GM10248 (cell line): ENCODE results near the gene IRAG1.
A peak's percentile ranks its signal among the peaks of the same experiment; 100 is the strongest.

Experiments
- CTCF ChIA-PET: fragments of 300-600 bp; sonication (Branson Sonifier 250); formaldehyde crosslinking; extraction: SDS; loops from one replicate; lab custom pipeline; 2021; ENCODE audit warnings: antibody characterized with exemption; lab: Yijun Ruan, JAX
- POLR2A ChIA-PET: fragments of 350-650 bp; sonication (Branson Sonifier 250); formaldehyde crosslinking; extraction: SDS; loops from one replicate; lab custom pipeline; 2020; ENCODE audit warnings: antibody characterized with exemption; lab: Yijun Ruan, JAX
- DNase-seq: peaks from one replicate; pipeline ENCODE4 v3.0.0; 2012; ENCODE audit errors: extremely low spot score
- CTCF ChIP-seq: IDR thresholded peaks from 2 replicates; pipeline ENCODE4 v1.5.1; 2012; ENCODE audit warnings: mild to moderate bottlenecking, low read depth; ENCODE audit errors: extremely low read depth, missing control alignments, control extremely low read depth

Gene IRAG1

GRCh38 chr11:10728789-10729472 lies 35.4 kb upstream of the IRAG1 start:
- POLR2A ChIA-PET: no interaction called here

GRCh38 chr11:10728154-10728553 lies 34.6 kb upstream of the IRAG1 start:
- POLR2A ChIA-PET: no interaction called here
- DNase-seq: no peak

More at GRCh38 chr11:10728789-10729472, 35.4 kb upstream of the IRAG1 start:
- no peak for DNase-seq
- CTCF ChIA-PET: interaction anchor here (1.9 to 2.7 kb wide), 2 partner anchors 9 to 323 kb away, joined by 7 to 13 read pairs; no protein-coding TSS in a partner anchor
- no peak for TF ChIP-seq CTCF

GRCh38 chr11:10727146-10727851 lies 33.7 kb upstream of the IRAG1 start:
- CTCF ChIA-PET: interaction anchor here (0.9 to 2.7 kb wide), 9 partner anchors 10 to 325 kb away, joined by 3 to 13 read pairs (median 4); no protein-coding TSS in a partner anchor
- no peak for TF ChIP-seq CTCF

More at GRCh38 chr11:10728154-10728553, 34.6 kb upstream of the IRAG1 start:
- TF ChIP-seq CTCF: no peak
- CTCF ChIA-PET: interaction anchor here (0.9 to 2.7 kb wide), 9 partner anchors 9 to 326 kb away, joined by 3 to 13 read pairs (median 4); no protein-coding TSS in a partner anchor

GRCh38 chr11:10725907-10726253 lies 32.3 kb upstream of the IRAG1 start:
- peak; percentile 31 for DNase-seq
- no peak for TF ChIP-seq CTCF
- ChIA-PET POLR2A (no interaction called here), CTCF (interaction anchor here (1.0 to 1.8 kb wide), 2 partner anchors 185 to 312 kb away, joined by 3 to 5 read pairs; partner anchors contain the start of gene RNF141)

More at GRCh38 chr11:10727146-10727851, 33.7 kb upstream of the IRAG1 start:
- POLR2A ChIA-PET: no interaction called here
- DNase-seq: no peak

- ChIA-PET CTCF (interaction anchor here (1.3 to 1.8 kb wide), 4 partner anchors 12 to 312 kb away, joined by 4 to 6 read pairs (median 5); no protein-coding TSS in a partner anchor), POLR2A (no interaction called here)
- DNase-seq: no peak
- no peak for TF ChIP-seq CTCF
Measured at GRCh38 chr11:10725114-10725906, 31.8 kb upstream of the IRAG1 start.

GRCh38 chr11:10722307-10722706 lies 28.8 kb upstream of the IRAG1 start:
- ChIA-PET POLR2A (no interaction called here), CTCF (interaction anchor here (1.6 kb wide), 1 partner anchor 69 kb away, joined by 5 read pairs; no protein-coding TSS in a partner anchor)
- TF ChIP-seq CTCF: no peak
- no peak for DNase-seq
